Stimulated activated CD8-positive, alpha-beta memory T cell treated with anti-CD3 and anti-CD28 coated beads, Interleukin-12 subunit alpha, Interleukin-12 subunit beta, amount 100 ng/mL, for 1 hour (primary cell): Measurements from ENCODE around the gene CACHD1.
A peak's percentile ranks its signal among the peaks of the same experiment; 100 is the strongest.

ENCODE experiments used
- DNase-seq: peaks from one replicate; pipeline ENCODE4 v3.0.0-alpha.2; 2020; ENCODE audit warnings: low read depth

CACHD1 gene

GRCh38 chr1:64469977-64470664 is at the start of gene CACHD1:
Gene CACHD1, plus strand, starts transcription at chr1:64470129. Its CDS starts 616 bp downstream, at chr1:64470745.
- DNase-seq = peak; percentile 27

GRCh38 chr1:64421377-64421776 is 48.6 kb upstream of the CACHD1 start:
- DNase-seq = no peak

- DNase-seq = no peak
These were observed 46.4 kb upstream of the CACHD1 start for GRCh38 chr1:64423526-64423925.

GRCh38 chr1:64424412-64424811 is 45.5 kb upstream of the CACHD1 start:
- DNase-seq = no peak

- no peak for DNase-seq
These were observed 44.4 kb upstream of the CACHD1 start for GRCh38 chr1:64425521-64425920.

GRCh38 chr1:64426681-64427080 is 43.2 kb upstream of the CACHD1 start:
- DNase-seq = no peak

- no peak for DNase-seq
These were observed 42.0 kb upstream of the CACHD1 start for GRCh38 chr1:64427879-64428278.

GRCh38 chr1:64433308-64433707 is 36.6 kb upstream of the CACHD1 start:
- no peak for DNase-seq

GRCh38 chr1:64433747-64434146 is 36.2 kb upstream of the CACHD1 start:
- no peak for DNase-seq

GRCh38 chr1:64435000-64435399 is 34.9 kb upstream of the CACHD1 start:
- no peak for DNase-seq

- DNase-seq = no peak
These were observed 32.5 kb upstream of the CACHD1 start for GRCh38 chr1:64437453-64437852.

- no peak for DNase-seq
These were observed 29.6 kb upstream of the CACHD1 start for GRCh38 chr1:64440183-64440826.

- DNase-seq = no peak
These were observed 18.5 kb upstream of the CACHD1 start for GRCh38 chr1:64451440-64451839.

GRCh38 chr1:64453688-64454087 is 16.2 kb upstream of the CACHD1 start:
- DNase-seq = no peak

- no peak for DNase-seq
These were observed 11.0 kb upstream of the CACHD1 start for GRCh38 chr1:64458915-64459314.

GRCh38 chr1:64459743-64460142 is 10.2 kb upstream of the CACHD1 start:
- DNase-seq = no peak

- no peak for DNase-seq
These were observed 3.9 kb upstream of the CACHD1 start for GRCh38 chr1:64466033-64466432.

GRCh38 chr1:64469116-64469976 is 583 bp upstream of the CACHD1 start:
- DNase-seq = no peak

- DNase-seq = no peak
These were observed 812 bp downstream of the CACHD1 start for GRCh38 chr1:64470665-64471217.

GRCh38 chr1:64471218-64472039 is 1.5 kb downstream of the CACHD1 start:
- DNase-seq = no peak

GRCh38 chr1:64472040-64472376 is 2.1 kb downstream of the CACHD1 start:
- no peak for DNase-seq

GRCh38 chr1:64472805-64473204 is 2.9 kb downstream of the CACHD1 start:
- no peak for DNase-seq
